CD4-positive, alpha-beta T cell treated with Interleukin-15 for 1 hour (primary cell): ENCODE measurements around the gene NET1.
"Not testable (repeated sequence)": the region's sequence is repeated elsewhere in the genome, so short reads cannot be mapped to it uniquely, and the experiment has no call there.

Experiments used
- DNase-seq: peaks from one replicate; pipeline ENCODE4 v3.0.0-alpha.2; 2020

NET1 gene

DNA sequence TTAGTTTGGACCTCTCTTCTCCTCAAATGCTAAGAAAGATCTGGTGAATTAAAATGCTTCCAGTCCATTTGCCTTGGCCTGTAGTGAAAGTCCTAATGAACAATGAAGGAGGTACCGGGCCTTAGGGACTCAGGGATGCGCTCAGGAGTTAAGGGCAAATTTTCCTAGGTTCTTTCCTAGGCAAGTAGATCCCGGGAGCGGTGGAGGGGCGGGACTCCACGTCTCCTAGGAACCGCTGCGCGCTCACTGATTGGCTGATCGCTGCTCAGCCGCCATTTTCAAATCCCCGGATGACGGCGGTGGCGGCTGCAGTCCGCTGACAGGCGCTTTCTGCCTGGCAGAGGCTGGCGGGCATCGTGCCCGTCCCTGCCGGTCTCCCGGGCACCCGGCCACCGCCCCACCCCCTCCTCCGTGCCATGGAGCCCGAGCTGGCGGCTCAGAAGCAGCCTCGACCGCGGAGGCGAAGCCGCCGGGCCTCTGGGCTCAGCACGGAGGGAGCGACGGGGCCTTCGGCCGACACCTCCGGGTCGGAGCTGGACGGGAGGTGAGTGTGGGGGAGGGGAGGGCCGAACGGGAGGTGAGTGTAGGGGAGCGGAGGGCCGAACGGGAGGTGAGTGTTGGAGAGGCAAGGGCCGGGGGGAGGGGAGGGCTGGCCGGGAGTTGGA lies at the start of gene NET1:
TSS of gene NET1 (plus strand) at position 281 of the 665 bp plus-strand sequence. CDS start at position 417, 136 bp downstream.
- DNase-seq, result peak; percentile 70

DNA sequence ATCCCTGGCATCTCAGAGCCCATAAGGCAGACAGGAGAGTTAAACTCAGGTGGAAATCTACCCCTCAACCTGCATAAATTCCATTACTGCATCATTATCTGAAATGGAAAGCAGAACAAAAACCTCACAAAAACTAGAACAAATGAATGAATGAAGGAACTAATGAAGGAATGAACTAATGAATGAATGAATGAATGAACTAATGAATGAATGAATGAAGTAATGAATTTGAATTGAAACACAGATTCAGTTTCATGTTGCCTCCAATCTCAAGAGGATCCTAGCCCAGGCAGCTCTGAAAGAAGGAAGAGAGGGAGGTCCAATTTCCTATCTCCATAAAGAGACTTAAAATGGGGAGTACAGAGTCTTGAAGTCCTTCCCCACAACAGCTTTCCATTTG lies 49.5 kb upstream of the NET1 start:
- no peak for DNase-seq

DNA sequence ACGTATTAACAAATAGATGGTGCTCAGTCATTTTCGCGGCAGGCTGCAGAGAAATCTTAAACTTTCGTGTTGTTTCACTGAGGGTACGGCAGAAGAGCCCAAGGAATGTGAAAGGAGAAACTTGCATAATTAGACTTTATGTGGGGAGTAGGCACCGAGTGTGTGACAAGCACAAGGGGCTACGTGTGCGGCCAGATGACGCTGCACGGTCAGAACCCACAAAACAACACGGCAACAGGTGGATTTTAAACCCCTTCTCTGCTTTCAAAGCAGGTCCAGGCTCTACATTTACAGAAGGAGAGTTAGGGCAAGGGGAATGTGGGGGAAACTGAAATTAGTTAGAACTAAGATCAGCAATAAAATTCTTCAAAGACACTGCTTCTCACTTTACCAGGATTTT lies 48.0 kb upstream of the NET1 start:
- DNase-seq, result no peak

DNA sequence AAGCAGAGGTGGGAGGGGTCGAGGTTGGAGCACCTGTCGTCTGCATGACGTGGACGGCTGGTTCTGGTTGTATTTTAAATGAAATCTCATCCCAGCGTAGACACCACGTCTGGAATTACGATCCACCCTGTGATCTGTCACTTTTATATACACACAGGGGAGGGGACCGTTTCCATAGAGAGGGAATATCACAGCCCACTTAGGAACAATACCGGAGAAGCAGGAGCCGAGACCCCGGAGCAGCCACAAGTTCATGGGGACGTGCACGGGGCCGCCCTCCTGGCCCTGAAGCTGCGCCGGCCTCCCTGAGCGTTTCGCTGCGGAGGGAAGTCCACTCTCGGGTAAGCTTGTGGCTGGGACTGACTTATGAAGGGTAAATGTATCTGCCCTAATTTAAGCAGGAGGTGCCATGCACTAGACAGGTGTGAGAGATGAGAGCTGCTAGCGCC lies 47.4 kb upstream of the NET1 start, which contains the start of gene UCN3:
TSS of gene UCN3 (plus strand) at position 77 of the 449 bp plus-strand sequence. CDS start 8,755 bp downstream, outside the sequence.
- DNase-seq, result no peak

- DNase-seq, result no peak
These were observed 46.4 kb upstream of the NET1 start for GRCh38 chr10:5365928-5366327.

- no peak for DNase-seq
These were observed 42.8 kb upstream of the NET1 start for GRCh38 chr10:5369362-5370158.

- DNase-seq, result no peak
These were observed 41.6 kb upstream of the NET1 start for GRCh38 chr10:5370493-5371352.

- DNase-seq, result no peak
These were observed 39.0 kb upstream of the NET1 start for GRCh38 chr10:5373307-5373706.

- no peak for DNase-seq
These were observed 38.3 kb upstream of the NET1 start for GRCh38 chr10:5373891-5374611.

- DNase-seq, result no peak
These were observed 35.9 kb upstream of the NET1 start for GRCh38 chr10:5376450-5376849.

- not testable (repeated sequence) for DNase-seq
These were observed 33.2 kb upstream of the NET1 start for GRCh38 chr10:5379202-5379601.

- not testable (repeated sequence) for DNase-seq
These were observed 32.0 kb upstream of the NET1 start for GRCh38 chr10:5380395-5380794.

- DNase-seq, result no peak
These were observed 31.2 kb upstream of the NET1 start for GRCh38 chr10:5381187-5381586.

- DNase-seq, result no peak
These were observed 27.1 kb upstream of the NET1 start for GRCh38 chr10:5385224-5385623.

- no peak for DNase-seq
These were observed 25.2 kb upstream of the NET1 start for GRCh38 chr10:5387169-5387568.

DNA sequence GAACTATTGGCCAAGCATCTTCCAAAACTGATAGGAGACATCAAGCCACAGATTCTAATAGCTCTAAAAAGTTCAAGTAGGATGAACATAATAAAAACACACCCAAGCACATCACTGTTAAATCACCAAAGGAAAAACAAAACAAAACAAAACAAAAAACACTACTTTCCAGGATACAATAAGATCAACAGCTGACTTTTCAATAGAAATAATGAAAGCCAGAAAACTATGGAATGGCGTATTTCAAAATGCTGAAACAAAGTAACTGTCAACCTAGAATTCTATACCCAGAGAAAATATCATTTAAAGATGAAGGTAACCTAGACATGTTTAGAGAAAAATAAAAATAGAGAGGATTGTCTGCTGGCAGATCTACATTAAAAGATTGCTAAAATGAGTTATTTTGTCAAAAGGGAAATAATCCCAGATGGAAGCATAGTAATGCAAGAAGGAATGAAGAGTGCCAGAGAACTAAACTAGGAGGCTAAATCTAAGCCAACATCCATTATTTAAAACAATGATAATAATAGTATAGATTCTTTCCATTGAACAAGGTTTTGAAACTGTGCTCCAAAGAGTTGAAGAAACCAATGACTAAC lies 21.7 kb upstream of the NET1 start:
- DNase-seq, result no peak

DNA sequence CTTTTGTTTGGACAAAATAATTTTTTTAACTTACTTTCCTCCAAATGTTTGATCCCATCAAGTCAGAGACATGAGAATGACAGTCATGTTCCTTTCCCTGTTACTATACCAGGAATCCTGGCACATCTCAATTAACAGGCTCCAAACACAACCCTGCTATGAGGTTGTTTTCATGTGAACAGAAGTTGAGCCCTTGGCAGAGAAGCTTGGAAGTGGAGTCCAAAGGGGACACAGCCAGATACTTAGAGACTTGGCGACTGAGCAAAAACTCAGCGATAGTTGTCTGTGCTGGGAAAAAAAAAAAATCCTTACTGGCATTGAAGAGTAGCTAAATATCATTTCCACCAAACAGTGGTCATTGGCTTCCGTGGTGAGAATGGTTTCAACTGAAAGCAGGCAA lies 20.6 kb upstream of the NET1 start:
- DNase-seq, result no peak

- no peak for DNase-seq
These were observed 18.8 kb upstream of the NET1 start for GRCh38 chr10:5393529-5393928.

DNA sequence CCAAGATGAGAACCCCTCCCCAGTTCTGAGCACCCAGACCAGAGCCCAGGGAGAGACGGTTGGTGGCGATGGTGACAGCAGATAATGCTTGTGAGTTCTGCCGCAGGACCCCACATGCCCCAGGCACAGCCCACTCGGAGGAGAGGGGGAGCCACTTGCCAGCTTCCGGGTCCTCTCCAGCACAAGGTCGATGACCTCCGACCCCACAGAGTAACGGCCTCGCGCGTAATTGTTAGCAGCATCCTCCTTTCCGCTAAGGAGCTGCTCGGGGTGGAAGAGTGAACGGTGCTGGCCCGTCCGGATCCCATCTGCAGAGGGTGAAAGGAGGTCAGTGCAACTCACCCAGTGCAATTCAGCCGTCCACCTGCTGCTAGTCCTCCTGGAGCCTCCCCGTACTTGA lies 17.2 kb upstream of the NET1 start:
- DNase-seq, result no peak

GRCh38 chr10:5396556-5397300 lies 15.6 kb upstream of the NET1 start:
- no peak for DNase-seq

DNA sequence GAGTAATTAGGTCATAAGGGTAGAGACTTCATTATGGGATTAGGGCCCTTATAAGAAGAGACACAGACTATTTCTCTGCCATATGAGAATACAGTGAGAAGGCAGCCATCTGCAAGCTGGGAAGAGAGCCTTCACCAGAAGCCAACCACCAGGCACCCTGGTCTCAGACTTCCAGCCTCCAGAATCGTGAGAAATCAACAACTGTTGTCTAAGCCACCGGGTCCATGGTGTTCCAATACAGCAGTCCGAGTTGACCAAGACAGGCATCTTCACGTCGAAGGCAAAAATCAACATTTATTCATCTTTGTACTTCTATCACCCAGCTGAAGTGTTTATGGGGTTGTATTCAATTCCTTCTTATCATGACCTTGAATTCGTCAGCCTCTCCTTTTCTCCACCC lies 13.0 kb upstream of the NET1 start:
- no peak for DNase-seq
